PFSK-1 (cell line): ENCODE measurements around the gene TENT4A.

Experiments
- FOXP2 ChIP-seq: optimal IDR thresholded peaks from 2 replicates; pipeline ENCODE3; 2011; ENCODE audit warnings: borderline replicate concordance, control low read depth, inconsistent platforms; ENCODE audit not compliant: insufficient read depth; ENCODE audit errors: extremely low read length, extremely low read depth
- POLR2AphosphoS5 ChIP-seq: IDR thresholded peaks from 2 replicates; pipeline ENCODE4 v1.6.1; 2012; ENCODE audit warnings: low read depth, mild to moderate bottlenecking, control low read depth, low read length, moderate library complexity
- SIN3A ChIP-seq: IDR thresholded peaks from 2 replicates; pipeline ENCODE4 v1.6.1; 2012; ENCODE audit warnings: mild to moderate bottlenecking, low read length, moderate library complexity, borderline replicate concordance; ENCODE audit not compliant: insufficient read depth
- TAF1 ChIP-seq: IDR thresholded peaks from 2 replicates; pipeline ENCODE4 v1.6.1; 2012; ENCODE audit warnings: low read length, control low read depth, borderline replicate concordance; ENCODE audit not compliant: insufficient read depth
- TF ChIP-seq, protein P1 (sequence below), 2 experiments: IDR thresholded peaks; 2 replicates each; pipeline versions ENCODE4 v1.6.1 to v1.8.0; 2011 to 2012; ENCODE audit warnings: low read depth in 2 of 2, low read length in 2 of 2, control low read depth in 1 of 2, inconsistent platforms in 1 of 2, mild to moderate bottlenecking in 1 of 2, moderate library complexity in 1 of 2; ENCODE audit not compliant: insufficient read depth in 1 of 2

Gene TENT4A

GRCh38 chr5:6708814-6709213 is 4.4 kb upstream of the TENT4A start:
- TF ChIP-seq FOXP2 (no peak), SIN3A (no peak), POLR2AphosphoS5 (no peak), TAF1 (no peak)
- TF ChIP-seq, protein P1, sequence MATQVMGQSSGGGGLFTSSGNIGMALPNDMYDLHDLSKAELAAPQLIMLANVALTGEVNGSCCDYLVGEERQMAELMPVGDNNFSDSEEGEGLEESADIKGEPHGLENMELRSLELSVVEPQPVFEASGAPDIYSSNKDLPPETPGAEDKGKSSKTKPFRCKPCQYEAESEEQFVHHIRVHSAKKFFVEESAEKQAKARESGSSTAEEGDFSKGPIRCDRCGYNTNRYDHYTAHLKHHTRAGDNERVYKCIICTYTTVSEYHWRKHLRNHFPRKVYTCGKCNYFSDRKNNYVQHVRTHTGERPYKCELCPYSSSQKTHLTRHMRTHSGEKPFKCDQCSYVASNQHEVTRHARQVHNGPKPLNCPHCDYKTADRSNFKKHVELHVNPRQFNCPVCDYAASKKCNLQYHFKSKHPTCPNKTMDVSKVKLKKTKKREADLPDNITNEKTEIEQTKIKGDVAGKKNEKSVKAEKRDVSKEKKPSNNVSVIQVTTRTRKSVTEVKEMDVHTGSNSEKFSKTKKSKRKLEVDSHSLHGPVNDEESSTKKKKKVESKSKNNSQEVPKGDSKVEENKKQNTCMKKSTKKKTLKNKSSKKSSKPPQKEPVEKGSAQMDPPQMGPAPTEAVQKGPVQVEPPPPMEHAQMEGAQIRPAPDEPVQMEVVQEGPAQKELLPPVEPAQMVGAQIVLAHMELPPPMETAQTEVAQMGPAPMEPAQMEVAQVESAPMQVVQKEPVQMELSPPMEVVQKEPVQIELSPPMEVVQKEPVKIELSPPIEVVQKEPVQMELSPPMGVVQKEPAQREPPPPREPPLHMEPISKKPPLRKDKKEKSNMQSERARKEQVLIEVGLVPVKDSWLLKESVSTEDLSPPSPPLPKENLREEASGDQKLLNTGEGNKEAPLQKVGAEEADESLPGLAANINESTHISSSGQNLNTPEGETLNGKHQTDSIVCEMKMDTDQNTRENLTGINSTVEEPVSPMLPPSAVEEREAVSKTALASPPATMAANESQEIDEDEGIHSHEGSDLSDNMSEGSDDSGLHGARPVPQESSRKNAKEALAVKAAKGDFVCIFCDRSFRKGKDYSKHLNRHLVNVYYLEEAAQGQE (IDR thresholded peaks at IDR 0.05; ENCODE audit: insufficient read depth in 1 of 2, low read depth in 2 of 2, low read length in 2 of 2), result no peak

DNA sequence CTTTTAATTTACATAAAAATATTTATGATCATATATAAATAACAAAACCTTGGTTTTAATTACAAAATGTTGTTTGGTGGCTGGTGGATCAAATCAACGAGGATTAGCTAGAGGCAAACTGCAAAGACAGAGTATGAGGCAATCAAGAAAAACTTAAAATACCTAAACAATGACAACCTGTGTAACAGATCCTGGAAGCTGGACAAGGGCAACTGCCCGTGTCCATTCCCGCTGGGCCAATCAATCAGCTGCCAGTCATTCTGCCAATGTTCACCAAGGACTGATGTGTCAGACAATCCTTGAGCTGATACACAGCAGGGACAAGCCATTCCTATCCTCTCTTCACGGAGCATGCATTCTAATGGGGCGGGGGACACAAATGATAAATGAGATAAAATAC is 3.2 kb upstream of the TENT4A start:
- TF ChIP-seq POLR2AphosphoS5, result no peak
- TF ChIP-seq SIN3A, result no peak
- TF ChIP-seq TAF1, result no peak
- TF ChIP-seq, protein P1 (IDR thresholded peaks at IDR 0.05; ENCODE audit: insufficient read depth in 1 of 2, low read depth in 2 of 2, low read length in 2 of 2), result no peak
- TF ChIP-seq FOXP2, result no peak

- TF ChIP-seq TAF1, result no peak
- TF ChIP-seq SIN3A, result no peak
- TF ChIP-seq FOXP2, result no peak
- no peak for TF ChIP-seq POLR2AphosphoS5
- TF ChIP-seq, protein P1 (IDR thresholded peaks at IDR 0.05; ENCODE audit: insufficient read depth in 1 of 2, low read depth in 2 of 2, low read length in 2 of 2), result no peak
These were observed 2.5 kb upstream of the TENT4A start for GRCh38 chr5:6710551-6711318.

GRCh38 chr5:6711409-6712141 is 1.7 kb upstream of the TENT4A start:
- no peak for TF ChIP-seq POLR2AphosphoS5
- TF ChIP-seq, protein P1 (IDR thresholded peaks at IDR 0.05; ENCODE audit: insufficient read depth in 1 of 2, low read depth in 2 of 2, low read length in 2 of 2), result no peak
- no peak for TF ChIP-seq TAF1
- no peak for TF ChIP-seq SIN3A
- no peak for TF ChIP-seq FOXP2

GRCh38 chr5:6712142-6712576 is 1.1 kb upstream of the TENT4A start:
- no peak for TF ChIP-seq TAF1
- TF ChIP-seq SIN3A, result no peak
- TF ChIP-seq, protein P1 (IDR thresholded peaks at IDR 0.05; ENCODE audit: insufficient read depth in 1 of 2, low read depth in 2 of 2, low read length in 2 of 2), result no peak
- TF ChIP-seq FOXP2, result no peak
- no peak for TF ChIP-seq POLR2AphosphoS5
